K562 (cell line): ENCODE data around the gene PDCD5. TPM values are rescaled to one million over a fixed set of nuclear protein-coding genes. Genes with fewer than 3 reads are reported as not detected.

Experiments used
- CBX8 ChIP-seq: fragments of 200-600 bp; sonication (generic); IDR thresholded peaks from 2 replicates; pipeline ENCODE4 v1.6.1; 2012; ENCODE audit warnings: borderline replicate concordance, mixed run types, low read depth, mild to moderate bottlenecking, moderate library complexity, mixed read lengths, low read length, control low read depth, inconsistent platforms; ENCODE audit not compliant: poor library complexity, severe bottlenecking; ENCODE audit errors: extremely low read depth
- EGR1 ChIP-seq: fragments of 450-650 bp; conservative IDR thresholded peaks from 2 replicates; pipeline ENCODE4 v1.6.1; 2017; ENCODE audit warnings: mild to moderate bottlenecking
- ETS2 ChIP-seq: IDR thresholded peaks from 2 replicates; pipeline ENCODE4 v1.6.1; 2016; ENCODE audit warnings: borderline replicate concordance, missing genetic modification characterization, mild to moderate bottlenecking, moderate library complexity, missing compliant biosample characterization; ENCODE audit not compliant: poor library complexity, severe bottlenecking
- HMGN3 ChIP-seq: IDR thresholded peaks from 2 replicates; pipeline ENCODE4 v1.6.1; 2011; ENCODE audit warnings: borderline replicate concordance, low read depth, mild to moderate bottlenecking, mixed read lengths, low read length; ENCODE audit not compliant: insufficient read length; ENCODE audit errors: extremely low read depth
- KAT8 ChIP-seq: fragments of 450-650 bp; IDR thresholded peaks from 2 replicates; pipeline ENCODE4 v1.6.1; 2016; ENCODE audit warnings: low read depth, mild to moderate bottlenecking
- KDM2B ChIP-seq: fragments of 250-450 bp; sonication (Bioruptor Pico); IDR thresholded peaks from 2 replicates; pipeline ENCODE4 v1.8.0; 2021; ENCODE audit warnings: mild to moderate bottlenecking, moderate library complexity
- KLF1 ChIP-seq: fragments of 450-650 bp; IDR thresholded peaks from 2 replicates; pipeline ENCODE4 v1.6.1; 2016; ENCODE audit warnings: missing genetic modification characterization, missing compliant biosample characterization
- NFRKB ChIP-seq: fragments of 450-650 bp; IDR thresholded peaks from 2 replicates; pipeline ENCODE4 v1.6.1; 2016; ENCODE audit warnings: low read depth
- RBBP5 ChIP-seq: fragments of 200-600 bp; sonication (generic); IDR thresholded peaks from 2 replicates; pipeline ENCODE4 v1.6.1; 2012; ENCODE audit warnings: borderline replicate concordance, mild to moderate bottlenecking, low read length, control low read depth, inconsistent platforms; ENCODE audit not compliant: insufficient read depth, poor library complexity, severe bottlenecking
- RBM17 ChIP-seq: fragments of 200-400 bp; formaldehyde crosslinking; IDR thresholded peaks from 2 replicates; pipeline ENCODE4 v1.6.1; 2017; ENCODE audit warnings: low read depth, mild to moderate bottlenecking, low read length, borderline replicate concordance
- RFX5 ChIP-seq: IDR thresholded peaks from 2 replicates; pipeline ENCODE4 v1.6.1; 2011; ENCODE audit warnings: low read depth, mild to moderate bottlenecking, improper control_type of control experiment, low read length
- ZBTB7A ChIP-seq: IDR thresholded peaks from 2 replicates; pipeline ENCODE4 v1.6.1; 2011; ENCODE audit warnings: low read depth, mild to moderate bottlenecking, low read length, moderate library complexity, borderline replicate concordance; ENCODE audit not compliant: control insufficient read depth
- ZFP1 ChIP-seq: fragments of 450-650 bp; formaldehyde crosslinking; IDR thresholded peaks from 2 replicates; pipeline ENCODE4 v1.4.0; 2020; ENCODE audit warnings: mild to moderate bottlenecking, mixed read lengths
- ZNF134 ChIP-seq: fragments of 250-450 bp; sonication (Bioruptor Pico); conservative IDR thresholded peaks from 2 replicates; pipeline ENCODE4 v1.4.0; 2020
- ZNF282 ChIP-seq: sonication (generic); formaldehyde crosslinking; IDR thresholded peaks from 2 replicates; pipeline ENCODE4 v1.8.1; 2023; ENCODE audit warnings: missing genetic modification reagents
- ZNF354B ChIP-seq: fragments of 250-450 bp; sonication (Bioruptor Pico); IDR thresholded peaks from 2 replicates; pipeline ENCODE4 v1.4.0; 2020
- polyA plus RNA-seq, 8 experiments: library from polyadenylated mRNA; depleted of rRNA in 4 of 8; stranded (reverse) in 5 of 8; unstranded in 3 of 8; fragments of >200 nt; fragmentation: Nextera tagmentation in 2 of 8; fragmentation: Illumina TruSeq in 1 of 8; extraction: Ambion mirVana in 2 of 8; extraction: Trizol in 1 of 8; gene quantifications; 2 replicates each; pipeline versions ENCODE4 v1.2.1 to v1.2.3, GENCODE V29; 2011 to 2014; ENCODE audit warnings: inconsistent platforms in 1 of 8, missing spikeins in 1 of 8
- total RNA-seq, 7 experiments: library from RNA; depleted of rRNA in 6 of 7; stranded (reverse); fragments of >200 nt in 6 of 7; fragmentation: Illumina TruSeq in 2 of 7; extraction: Trizol in 2 of 7; gene quantifications; 2 replicates each; pipeline versions ENCODE4 v1.2.1 to v1.2.3, GENCODE V29; 2011 to 2021; ENCODE audit warnings: low replicate concordance in 1 of 7
- TF ChIP-seq, protein P1 (sequence below), 2 experiments: IDR thresholded peaks; 2 replicates each; pipeline ENCODE4 v1.6.1; 2012; ENCODE audit warnings: improper control_type of control experiment in 2 of 2, low read depth in 2 of 2, low read length in 2 of 2, borderline replicate concordance in 1 of 2
- TF ChIP-seq, protein P2 (sequence below): fragments of 450-650 bp; IDR thresholded peaks from 2 replicates; pipeline ENCODE4 v1.7.1; 2018; ENCODE audit warnings: mild to moderate bottlenecking, low read depth; ENCODE audit not compliant: partially characterized antibody
- TF ChIP-seq, protein P3 (sequence below): fragments of 250-450 bp; sonication (Bioruptor Pico); IDR thresholded peaks from 2 replicates; pipeline ENCODE4 v1.4.0; 2020; ENCODE audit warnings: mild to moderate bottlenecking, moderate library complexity

Gene PDCD5
- total and polyA plus RNA-seq, 9 of the 15 experiments (the other 6 are each of a cell fraction or from before 2014, with no cell fraction given) = 122 to 322 (median 269) TPM

DNA sequence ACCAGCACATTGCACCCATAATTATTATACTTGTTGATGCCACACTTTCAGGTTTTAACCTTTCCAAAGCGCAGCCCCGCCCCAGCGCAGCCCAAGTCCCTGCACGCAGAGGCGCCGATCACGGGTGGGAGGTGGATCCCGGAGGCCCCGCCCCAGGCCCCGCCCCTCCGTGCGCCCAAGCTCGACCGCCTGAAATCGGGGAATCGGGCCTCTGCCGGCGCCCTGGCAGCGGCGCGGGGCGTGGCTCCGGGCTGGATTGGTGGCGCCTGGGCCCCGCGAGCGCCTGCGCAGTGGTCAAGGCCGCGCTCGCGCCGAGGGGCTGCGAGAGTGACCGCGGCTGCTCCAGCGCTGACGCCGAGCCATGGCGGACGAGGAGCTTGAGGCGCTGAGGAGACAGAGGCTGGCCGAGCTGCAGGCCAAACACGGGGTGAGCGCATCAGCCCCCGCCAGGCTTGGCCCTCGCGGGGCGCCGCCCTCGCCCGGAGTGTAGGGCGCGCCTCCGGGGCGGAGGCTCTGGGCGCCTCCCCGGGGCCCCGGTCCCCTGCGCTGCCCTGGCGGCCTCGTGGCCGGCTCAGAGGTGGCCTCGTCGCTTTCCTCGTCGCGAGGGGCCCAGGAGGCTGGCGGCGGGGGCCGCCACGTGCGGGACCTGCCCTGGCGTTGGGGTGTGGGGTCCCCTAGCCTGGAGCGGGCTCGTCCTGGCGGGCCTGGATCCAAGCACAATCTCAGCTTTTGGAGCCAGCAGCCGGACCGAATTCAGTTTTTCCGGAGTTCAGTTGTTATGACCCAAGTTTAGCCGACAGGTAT is at the start of gene PDCD5 (continued):
- TF ChIP-seq HMGN3 (peak; percentile 65), CBX8 (no peak), RFX5 (no peak), NFRKB (no peak), KAT8 (no peak), ETS2 (tag) (no peak), RBM17 (no peak), KDM2B (no peak), RBBP5 (peak; percentile 92), ZFP1 (CRISPR knock-in tag) (no peak), ZNF282 (CRISPR knock-in tag) (no peak), EGR1 (no peak), ZBTB7A (no peak), ZNF134 (CRISPR knock-in tag) (no peak), ZNF354B (CRISPR knock-in tag) (no peak), KLF1 (tag) (peak; percentile 58)
- TF ChIP-seq, protein P1, sequence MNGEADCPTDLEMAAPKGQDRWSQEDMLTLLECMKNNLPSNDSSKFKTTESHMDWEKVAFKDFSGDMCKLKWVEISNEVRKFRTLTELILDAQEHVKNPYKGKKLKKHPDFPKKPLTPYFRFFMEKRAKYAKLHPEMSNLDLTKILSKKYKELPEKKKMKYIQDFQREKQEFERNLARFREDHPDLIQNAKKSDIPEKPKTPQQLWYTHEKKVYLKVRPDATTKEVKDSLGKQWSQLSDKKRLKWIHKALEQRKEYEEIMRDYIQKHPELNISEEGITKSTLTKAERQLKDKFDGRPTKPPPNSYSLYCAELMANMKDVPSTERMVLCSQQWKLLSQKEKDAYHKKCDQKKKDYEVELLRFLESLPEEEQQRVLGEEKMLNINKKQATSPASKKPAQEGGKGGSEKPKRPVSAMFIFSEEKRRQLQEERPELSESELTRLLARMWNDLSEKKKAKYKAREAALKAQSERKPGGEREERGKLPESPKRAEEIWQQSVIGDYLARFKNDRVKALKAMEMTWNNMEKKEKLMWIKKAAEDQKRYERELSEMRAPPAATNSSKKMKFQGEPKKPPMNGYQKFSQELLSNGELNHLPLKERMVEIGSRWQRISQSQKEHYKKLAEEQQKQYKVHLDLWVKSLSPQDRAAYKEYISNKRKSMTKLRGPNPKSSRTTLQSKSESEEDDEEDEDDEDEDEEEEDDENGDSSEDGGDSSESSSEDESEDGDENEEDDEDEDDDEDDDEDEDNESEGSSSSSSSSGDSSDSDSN (IDR thresholded peaks at IDR 0.05; ENCODE audit: borderline replicate concordance in 1 of 2, low read depth in 2 of 2, low read length in 2 of 2) = peak in 1 of 2 experiments; percentile 45; a peak in 1 of 4 replicates
- TF ChIP-seq, protein P2, sequence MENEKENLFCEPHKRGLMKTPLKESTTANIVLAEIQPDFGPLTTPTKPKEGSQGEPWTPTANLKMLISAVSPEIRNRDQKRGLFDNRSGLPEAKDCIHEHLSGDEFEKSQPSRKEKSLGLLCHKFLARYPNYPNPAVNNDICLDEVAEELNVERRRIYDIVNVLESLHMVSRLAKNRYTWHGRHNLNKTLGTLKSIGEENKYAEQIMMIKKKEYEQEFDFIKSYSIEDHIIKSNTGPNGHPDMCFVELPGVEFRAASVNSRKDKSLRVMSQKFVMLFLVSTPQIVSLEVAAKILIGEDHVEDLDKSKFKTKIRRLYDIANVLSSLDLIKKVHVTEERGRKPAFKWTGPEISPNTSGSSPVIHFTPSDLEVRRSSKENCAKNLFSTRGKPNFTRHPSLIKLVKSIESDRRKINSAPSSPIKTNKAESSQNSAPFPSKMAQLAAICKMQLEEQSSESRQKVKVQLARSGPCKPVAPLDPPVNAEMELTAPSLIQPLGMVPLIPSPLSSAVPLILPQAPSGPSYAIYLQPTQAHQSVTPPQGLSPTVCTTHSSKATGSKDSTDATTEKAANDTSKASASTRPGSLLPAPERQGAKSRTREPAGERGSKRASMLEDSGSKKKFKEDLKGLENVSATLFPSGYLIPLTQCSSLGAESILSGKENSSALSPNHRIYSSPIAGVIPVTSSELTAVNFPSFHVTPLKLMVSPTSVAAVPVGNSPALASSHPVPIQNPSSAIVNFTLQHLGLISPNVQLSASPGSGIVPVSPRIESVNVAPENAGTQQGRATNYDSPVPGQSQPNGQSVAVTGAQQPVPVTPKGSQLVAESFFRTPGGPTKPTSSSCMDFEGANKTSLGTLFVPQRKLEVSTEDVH = no peak
- TF ChIP-seq, protein P3, sequence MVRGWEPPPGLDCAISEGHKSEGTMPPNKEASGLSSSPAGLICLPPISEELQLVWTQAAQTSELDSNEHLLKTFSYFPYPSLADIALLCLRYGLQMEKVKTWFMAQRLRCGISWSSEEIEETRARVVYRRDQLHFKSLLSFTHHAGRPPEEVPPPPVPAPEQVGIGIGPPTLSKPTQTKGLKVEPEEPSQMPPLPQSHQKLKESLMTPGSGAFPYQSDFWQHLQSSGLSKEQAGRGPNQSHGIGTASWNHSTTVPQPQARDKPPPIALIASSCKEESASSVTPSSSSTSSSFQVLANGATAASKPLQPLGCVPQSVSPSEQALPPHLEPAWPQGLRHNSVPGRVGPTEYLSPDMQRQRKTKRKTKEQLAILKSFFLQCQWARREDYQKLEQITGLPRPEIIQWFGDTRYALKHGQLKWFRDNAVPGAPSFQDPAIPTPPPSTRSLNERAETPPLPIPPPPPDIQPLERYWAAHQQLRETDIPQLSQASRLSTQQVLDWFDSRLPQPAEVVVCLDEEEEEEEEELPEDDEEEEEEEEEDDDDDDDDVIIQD (CRISPR knock-in tag) = no peak
